HG02798 (cell line): ENCODE measurements around the gene WASF2.
"Not testable (repeated sequence)": the region's sequence is repeated elsewhere in the genome, so short reads cannot be mapped to it uniquely, and the experiment has no call there.

ENCODE experiments used
- ATAC-seq: cut with Tn5 transposase; IDR thresholded peaks from one replicate; pipeline ENCODE4 v1.9.1; 2021; ENCODE audit warnings: mild to moderate bottlenecking; ENCODE audit not compliant: unreplicated experiment, poor library complexity

Gene WASF2

GRCh38 chr1:27464926-27465647, 24.9 kb downstream of the WASF2 start:
- ATAC-seq = no peak

GRCh38 chr1:27463916-27464315, 26.1 kb downstream of the WASF2 start:
- ATAC-seq = not testable (repeated sequence)

GRCh38 chr1:27458521-27458920, 31.4 kb downstream of the WASF2 start:
- ATAC-seq = not testable (repeated sequence)

- ATAC-seq = no peak
These were observed 34.7 kb downstream of the WASF2 start for GRCh38 chr1:27455139-27455811.

- no peak for ATAC-seq
These were observed 35.4 kb downstream of the WASF2 start for GRCh38 chr1:27454610-27455009.

- no peak for ATAC-seq
These were observed 38.6 kb downstream of the WASF2 start for GRCh38 chr1:27451343-27451742.

- no peak for ATAC-seq
These were observed 41.0 kb downstream of the WASF2 start for GRCh38 chr1:27448982-27449381.

- ATAC-seq = no peak
These were observed 42.1 kb downstream of the WASF2 start for GRCh38 chr1:27447883-27448282.

- no peak for ATAC-seq
These were observed 42.6 kb downstream of the WASF2 start for GRCh38 chr1:27447399-27447798.

GRCh38 chr1:27446496-27447020, 43.4 kb downstream of the WASF2 start:
- ATAC-seq = no peak

GRCh38 chr1:27445177-27445936, 44.6 kb downstream of the WASF2 start:
- peak; percentile 47 for ATAC-seq

- no peak for ATAC-seq
These were observed 45.3 kb downstream of the WASF2 start for GRCh38 chr1:27444632-27445031.

GRCh38 chr1:27439150-27439549, 50.8 kb downstream of the WASF2 start:
- no peak for ATAC-seq

GRCh38 chr1:27438621-27439061, 51.3 kb downstream of the WASF2 start:
- no peak for ATAC-seq

GRCh38 chr1:27436204-27437159, 53.5 kb downstream of the WASF2 start:
- no peak for ATAC-seq

- ATAC-seq = no peak
These were observed 54.3 kb downstream of the WASF2 start for GRCh38 chr1:27435566-27436203.

- no peak for ATAC-seq
These were observed 56.3 kb downstream of the WASF2 start for GRCh38 chr1:27433706-27434105.

- ATAC-seq = not testable (repeated sequence)
These were observed 57.2 kb downstream of the WASF2 start for GRCh38 chr1:27432725-27433124.

- no peak for ATAC-seq
These were observed 58.4 kb downstream of the WASF2 start for GRCh38 chr1:27431601-27431940.
